HUES6 (cell line): ENCODE data around the gene ELP2.

ENCODE experiments used
- H3K27ac ChIP-seq: 2 replicates; pipeline ENCODE4 v1.7.0; 2013; ENCODE audit warnings: low read depth, mild to moderate bottlenecking, low read length, inconsistent platforms
- H3K27me3 ChIP-seq: 2 replicates; pipeline ENCODE4 v1.6.1; 2013; ENCODE audit warnings: low read length; ENCODE audit not compliant: control insufficient read depth, insufficient read depth
- H3K36me3 ChIP-seq: 2 replicates; pipeline ENCODE4 v1.6.1; 2013; ENCODE audit warnings: low read length; ENCODE audit not compliant: control insufficient read depth, insufficient read depth
- H3K4me1 ChIP-seq: 2 replicates; pipeline ENCODE4 v1.6.1; 2013; ENCODE audit warnings: low read length; ENCODE audit not compliant: control insufficient read depth, insufficient read depth
- H3K4me3 ChIP-seq: 2 replicates; pipeline ENCODE4 v1.5.1; 2013; ENCODE audit warnings: low read depth, low read length
- H3K9ac ChIP-seq: one replicate; pipeline ENCODE4 v1.6.1; 2013; ENCODE audit warnings: mild to moderate bottlenecking, low read length
- H3K9me3 ChIP-seq: 2 replicates; pipeline ENCODE4 v1.6.1; 2013; ENCODE audit warnings: low read depth, low read length; ENCODE audit not compliant: control insufficient read depth, insufficient read depth

ELP2 gene

GRCh38 chr18:36135264-36135663 lies 5.6 kb downstream of the ELP2 start:
- no peak overlapping the region for H3K4me3 ChIP-seq
- peaks cover 8% of the 10 kb centered on the region for H3K4me1 ChIP-seq
- H3K27ac ChIP-seq = no peak overlapping the region
- no peak overlapping the region for H3K9ac ChIP-seq
- H3K27me3 ChIP-seq = no peaks in the 10 kb centered on the region
- peaks cover 56% of the 10 kb centered on the region for H3K36me3 ChIP-seq
- H3K9me3 ChIP-seq = no peaks in the 10 kb centered on the region

- Histone ChIP-seq H3K27me3 (no peaks in the 10 kb centered on the region), H3K36me3 (peaks cover 90% of the 10 kb centered on the region), H3K4me3 (no peak overlapping the region), H3K27ac (no peak overlapping the region), H3K9ac (no peak overlapping the region), H3K9me3 (no peaks in the 10 kb centered on the region), H3K4me1 (no peaks in the 10 kb centered on the region)
Measured at GRCh38 chr18:36139245-36139644, 9.5 kb downstream of the ELP2 start.

GRCh38 chr18:36141576-36141975 lies 11.9 kb downstream of the ELP2 start:
- no peak overlapping the region for H3K4me3 ChIP-seq
- no peaks in the 10 kb centered on the region for H3K27me3 ChIP-seq
- H3K27ac ChIP-seq = no peak overlapping the region
- H3K9ac ChIP-seq = no peak overlapping the region
- H3K4me1 ChIP-seq = no peaks in the 10 kb centered on the region
- peaks cover 98% of the 10 kb centered on the region for H3K36me3 ChIP-seq
- H3K9me3 ChIP-seq = no peaks in the 10 kb centered on the region

GRCh38 chr18:36142751-36143150 lies 13.1 kb downstream of the ELP2 start:
- H3K27ac ChIP-seq = no peak overlapping the region
- peaks cover 98% of the 10 kb centered on the region for H3K36me3 ChIP-seq
- no peaks in the 10 kb centered on the region for H3K9me3 ChIP-seq
- H3K4me3 ChIP-seq = no peak overlapping the region
- H3K4me1 ChIP-seq = no peaks in the 10 kb centered on the region
- H3K9ac ChIP-seq = no peak overlapping the region
- H3K27me3 ChIP-seq = no peaks in the 10 kb centered on the region

- no peak overlapping the region for H3K4me3 ChIP-seq
Measured at GRCh38 chr18:36143391-36143790, 13.7 kb downstream of the ELP2 start.

GRCh38 chr18:36149514-36150289 lies 20.0 kb downstream of the ELP2 start:
- no peak overlapping the region for H3K4me3 ChIP-seq
- no peaks in the 10 kb centered on the region for H3K9me3 ChIP-seq
- no peak overlapping the region for H3K27ac ChIP-seq
- H3K4me1 ChIP-seq = no peaks in the 10 kb centered on the region
- no peak overlapping the region for H3K9ac ChIP-seq
- peaks cover 97% of the 10 kb centered on the region for H3K36me3 ChIP-seq
- no peaks in the 10 kb centered on the region for H3K27me3 ChIP-seq

More at GRCh38 chr18:36143391-36143790, 13.7 kb downstream of the ELP2 start:
- Histone ChIP-seq H3K27me3 (no peaks in the 10 kb centered on the region), H3K9ac (no peak overlapping the region), H3K4me1 (no peaks in the 10 kb centered on the region), H3K36me3 (peaks cover 98% of the 10 kb centered on the region), H3K9me3 (no peaks in the 10 kb centered on the region), H3K27ac (no peak overlapping the region)

GRCh38 chr18:36152781-36153180 lies 23.1 kb downstream of the ELP2 start:
- peaks cover 97% of the 10 kb centered on the region for H3K36me3 ChIP-seq
- H3K27me3 ChIP-seq = no peaks in the 10 kb centered on the region
- H3K9ac ChIP-seq = no peak overlapping the region
- no peak overlapping the region for H3K27ac ChIP-seq
- H3K4me1 ChIP-seq = no peaks in the 10 kb centered on the region
- H3K4me3 ChIP-seq = no peak overlapping the region
- no peaks in the 10 kb centered on the region for H3K9me3 ChIP-seq

GRCh38 chr18:36153203-36153602 lies 23.5 kb downstream of the ELP2 start:
- no peak overlapping the region for H3K27ac ChIP-seq
- no peaks in the 10 kb centered on the region for H3K4me1 ChIP-seq
- no peaks in the 10 kb centered on the region for H3K9me3 ChIP-seq
- H3K27me3 ChIP-seq = no peaks in the 10 kb centered on the region
- H3K4me3 ChIP-seq = no peak overlapping the region
- H3K9ac ChIP-seq = no peak overlapping the region
- peaks cover 97% of the 10 kb centered on the region for H3K36me3 ChIP-seq

- Histone ChIP-seq H3K36me3 (peaks cover 97% of the 10 kb centered on the region), H3K27ac (no peak overlapping the region), H3K4me1 (no peaks in the 10 kb centered on the region), H3K4me3 (no peak overlapping the region), H3K27me3 (no peaks in the 10 kb centered on the region), H3K9me3 (no peaks in the 10 kb centered on the region), H3K9ac (no peak overlapping the region)
Measured at GRCh38 chr18:36153771-36154170, 24.1 kb downstream of the ELP2 start.

GRCh38 chr18:36155851-36156757 lies 26.4 kb downstream of the ELP2 start:
- Histone ChIP-seq H3K36me3 (peaks cover 97% of the 10 kb centered on the region), H3K4me3 (no peak overlapping the region), H3K4me1 (no peaks in the 10 kb centered on the region), H3K9me3 (no peaks in the 10 kb centered on the region), H3K9ac (no peak overlapping the region), H3K27me3 (no peaks in the 10 kb centered on the region), H3K27ac (no peak overlapping the region)

GRCh38 chr18:36157441-36157840 lies 27.7 kb downstream of the ELP2 start:
- Histone ChIP-seq H3K27me3 (no peaks in the 10 kb centered on the region), H3K4me1 (no peaks in the 10 kb centered on the region), H3K4me3 (no peak overlapping the region), H3K27ac (no peak overlapping the region), H3K9me3 (no peaks in the 10 kb centered on the region), H3K36me3 (peaks cover 98% of the 10 kb centered on the region), H3K9ac (no peak overlapping the region)
